Activated gamma-delta T cell treated with anti-CD3 and anti-CD28 coated beads, Interleukin-2, amount 50 U/mL, for 16 hours (primary cell): ENCODE measurements around the gene LGALS13.

ENCODE experiments used
- DNase-seq: peaks from one replicate; pipeline ENCODE4 v3.0.0-alpha.2; 2020; ENCODE audit warnings: low read depth

Gene LGALS13, protein sequence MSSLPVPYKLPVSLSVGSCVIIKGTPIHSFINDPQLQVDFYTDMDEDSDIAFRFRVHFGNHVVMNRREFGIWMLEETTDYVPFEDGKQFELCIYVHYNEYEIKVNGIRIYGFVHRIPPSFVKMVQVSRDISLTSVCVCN

GRCh38 chr19:39602224-39602623, at the start of gene LGALS13:
Gene LGALS13 (plus strand): TSS chr19:39602524. CDS start chr19:39602569, 45 bp downstream.
- DNase-seq = no peak

GRCh38 chr19:39553082-39553652, 49.2 kb upstream of the LGALS13 start:
- no peak for DNase-seq

- no peak for DNase-seq
These were observed 47.5 kb upstream of the LGALS13 start for GRCh38 chr19:39554701-39555311.

DNA sequence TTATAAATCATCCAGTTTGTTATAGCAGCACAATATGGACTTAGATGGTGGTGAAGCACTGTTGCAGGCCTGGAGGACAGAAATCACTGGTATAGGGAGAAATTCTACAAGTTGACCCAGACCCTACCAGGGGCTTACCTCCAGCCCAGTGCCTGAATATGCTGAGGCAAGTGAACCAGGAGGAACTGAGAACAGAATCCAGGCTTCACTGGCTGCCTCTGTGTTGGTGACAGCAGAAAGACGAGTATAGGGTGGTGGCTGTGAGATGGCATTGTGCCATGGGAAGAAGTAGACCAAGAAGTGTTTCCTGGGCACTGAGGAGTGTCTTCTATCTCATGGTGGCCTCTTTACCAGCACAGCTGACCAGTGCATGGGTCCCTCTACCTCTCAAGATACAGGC, 46.4 kb upstream of the LGALS13 start:
- DNase-seq = no peak

- no peak for DNase-seq
These were observed 44.3 kb upstream of the LGALS13 start for GRCh38 chr19:39557811-39558623.

DNA sequence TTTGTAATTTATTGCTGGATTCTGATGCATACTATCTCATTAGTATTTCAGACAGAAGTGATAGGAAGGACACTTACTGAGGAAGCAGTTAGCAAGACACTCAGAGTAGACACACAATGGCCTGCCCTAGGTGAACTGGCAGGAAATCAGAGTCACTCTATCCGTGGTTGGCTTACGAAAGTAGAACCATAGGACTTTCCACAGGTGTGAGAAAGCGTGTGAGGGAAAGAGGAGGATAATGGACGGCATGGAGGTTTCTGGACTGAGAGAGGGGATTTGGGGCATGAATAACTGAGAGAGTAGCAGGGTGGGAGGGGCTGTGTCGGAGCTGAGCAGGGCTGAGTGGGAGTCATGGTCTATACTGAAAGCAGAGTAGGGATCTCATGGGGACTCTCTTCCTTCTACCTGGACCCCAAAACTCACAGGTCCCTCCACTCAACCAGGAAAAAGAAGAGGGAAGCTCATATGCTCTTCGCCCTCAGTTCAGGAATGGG, 43.7 kb upstream of the LGALS13 start:
- DNase-seq = no peak

DNA sequence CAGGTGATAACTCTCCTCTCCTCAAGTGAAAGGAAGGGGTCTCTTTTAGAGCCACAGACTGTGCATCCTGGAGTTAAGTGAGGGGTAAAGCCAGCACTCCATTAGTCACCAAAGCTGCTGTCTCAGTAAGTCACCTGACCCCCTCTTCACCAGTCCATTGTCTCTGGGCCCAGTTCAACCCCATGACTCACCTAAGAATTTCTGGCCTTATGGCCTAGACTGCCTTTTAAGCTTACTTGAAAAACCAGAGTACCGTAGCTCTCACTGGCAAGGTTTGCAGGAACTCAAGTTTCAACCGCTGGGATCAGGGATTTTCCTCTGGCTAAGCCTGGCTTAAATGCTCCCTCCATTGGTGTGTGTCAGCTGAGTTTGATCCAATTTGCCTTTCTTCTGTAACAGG, 38.9 kb upstream of the LGALS13 start:
- no peak for DNase-seq

GRCh38 chr19:39566064-39566463, 36.3 kb upstream of the LGALS13 start:
- no peak for DNase-seq

DNA sequence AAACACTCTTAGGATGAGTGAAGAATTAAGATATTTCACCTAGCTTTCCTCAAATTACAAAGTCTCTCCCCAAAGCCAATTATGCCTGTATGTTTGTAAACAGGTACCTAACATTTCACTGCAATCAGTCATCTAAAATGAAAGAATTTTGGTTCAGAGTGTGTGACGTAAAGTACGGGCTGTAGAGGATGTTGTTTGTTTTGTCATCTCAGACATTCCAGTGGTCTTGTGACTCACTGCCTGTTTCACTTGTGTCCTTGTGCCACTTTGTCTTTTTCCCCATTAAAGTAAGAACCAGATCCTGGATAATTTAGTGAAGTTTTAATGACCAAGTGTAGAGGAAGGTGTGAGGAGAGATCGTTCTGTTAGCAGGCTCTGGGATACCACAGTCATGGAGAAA, 33.7 kb upstream of the LGALS13 start:
- DNase-seq = no peak

DNA sequence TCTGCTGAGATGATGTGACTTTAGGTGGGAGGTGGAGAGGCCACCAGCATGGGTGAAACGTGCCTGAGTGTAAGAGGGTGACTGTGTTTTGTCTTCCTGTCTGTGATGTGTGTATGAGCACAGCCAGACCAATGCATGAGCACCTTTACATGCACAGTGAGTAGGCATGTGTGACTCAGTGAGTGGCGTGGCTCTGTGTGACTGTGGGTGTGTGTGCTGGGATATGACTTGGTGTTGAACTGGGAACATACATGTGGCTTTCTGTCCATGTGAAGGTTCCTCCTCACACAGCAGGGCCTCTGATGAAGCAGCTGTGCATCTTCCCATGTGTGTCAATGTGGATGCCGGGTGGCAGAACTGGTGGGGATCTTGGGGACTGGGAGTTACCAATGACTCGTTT, 19.9 kb upstream of the LGALS13 start:
- no peak for DNase-seq

DNA sequence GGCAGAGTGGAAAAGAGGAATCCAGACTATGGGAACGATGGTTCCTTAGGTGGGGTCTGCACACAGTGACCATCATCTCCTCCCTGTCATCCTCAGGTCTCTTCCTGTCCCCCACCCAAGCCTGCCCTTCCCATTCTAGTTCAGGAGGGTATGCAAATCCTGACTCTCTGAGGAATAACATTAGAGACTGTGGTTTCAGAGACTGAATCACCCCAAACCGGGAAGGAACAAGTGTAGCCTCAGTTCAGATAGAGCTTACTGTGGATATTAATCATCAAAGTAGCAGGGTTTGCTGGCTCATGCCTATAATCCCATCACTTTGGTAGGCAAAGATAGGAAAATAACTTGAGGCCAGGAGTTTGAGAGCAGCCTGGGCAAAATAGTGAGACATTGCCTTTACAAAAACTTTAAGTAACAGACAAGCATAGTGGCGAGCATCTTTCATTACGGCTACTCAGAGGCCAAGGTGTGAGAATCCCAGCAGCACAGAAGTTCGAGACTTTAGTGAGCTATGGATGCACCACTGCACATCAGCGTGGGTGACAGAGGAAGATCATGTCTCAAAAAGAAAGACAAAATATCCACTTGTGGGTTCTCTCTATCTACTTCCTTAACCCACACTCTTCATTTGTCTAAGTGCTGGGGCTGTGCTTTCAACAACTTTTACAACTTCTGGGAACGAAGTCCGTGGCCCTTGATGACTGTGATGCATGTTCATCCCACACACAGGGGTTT, 19.3 kb upstream of the LGALS13 start:
- DNase-seq = no peak

DNA sequence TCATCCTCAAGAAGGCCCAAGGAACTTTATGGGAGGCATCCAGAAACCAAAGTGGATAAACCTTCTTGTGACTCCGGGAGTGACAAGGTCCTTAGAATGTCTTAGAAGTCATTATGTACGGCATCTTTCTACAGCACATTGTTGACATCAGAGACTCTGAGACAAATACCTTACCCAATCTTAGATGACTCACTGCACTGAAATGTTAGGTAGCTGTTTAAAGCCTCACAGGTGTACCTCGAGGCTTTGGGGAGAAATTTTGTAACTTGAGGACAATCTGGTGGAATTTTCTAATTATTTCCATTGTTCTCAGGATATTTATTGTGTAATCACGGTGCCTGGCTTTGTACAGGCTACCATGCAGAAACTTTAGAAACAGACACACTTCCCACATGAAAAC, 14.8 kb upstream of the LGALS13 start:
- DNase-seq = no peak

GRCh38 chr19:39588066-39588465, 14.3 kb upstream of the LGALS13 start:
- no peak for DNase-seq

DNA sequence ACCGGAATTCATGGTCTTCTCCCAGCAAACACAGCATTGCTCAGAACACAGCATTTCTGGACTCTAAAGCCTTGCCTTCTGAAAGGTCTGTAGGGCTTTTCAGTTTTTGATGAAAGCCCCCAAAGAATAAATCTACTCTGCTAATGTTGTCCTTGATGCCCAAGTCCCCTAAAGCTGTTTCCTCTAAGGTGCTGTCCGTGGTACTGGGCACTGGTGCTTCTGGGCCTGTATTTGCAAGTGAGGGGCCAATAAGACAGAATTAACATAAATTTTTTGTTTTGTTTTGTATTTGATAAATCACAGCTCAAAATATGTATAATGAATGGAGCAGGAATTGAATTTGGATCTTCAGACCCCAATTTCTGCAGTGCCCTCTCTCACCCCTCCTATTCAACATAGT, 12.1 kb upstream of the LGALS13 start:
- DNase-seq = no peak

GRCh38 chr19:39592381-39592780, 9.9 kb upstream of the LGALS13 start:
- DNase-seq = no peak

- DNase-seq = no peak
These were observed 6.4 kb upstream of the LGALS13 start for GRCh38 chr19:39595950-39596349.

DNA sequence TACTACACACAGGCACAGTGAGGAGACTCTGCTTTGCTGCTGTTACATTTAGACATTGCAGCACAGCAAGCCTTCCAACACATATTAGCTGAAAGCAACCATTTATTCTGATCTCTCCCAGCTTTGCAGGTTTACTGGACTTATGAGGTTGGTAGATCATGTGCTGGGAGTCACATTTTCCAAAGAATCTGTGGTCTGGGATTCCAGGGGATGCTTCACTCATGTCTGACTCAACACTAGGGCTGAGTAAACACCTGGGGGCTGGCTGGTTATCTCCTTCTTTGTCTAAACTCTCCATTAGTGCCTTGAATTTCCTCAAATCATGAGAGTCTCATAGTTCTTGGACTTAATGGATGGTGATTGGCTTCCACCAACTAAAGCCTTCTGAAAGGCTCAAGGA, 5.4 kb upstream of the LGALS13 start:
- no peak for DNase-seq

- DNase-seq = no peak
These were observed 3.2 kb upstream of the LGALS13 start for GRCh38 chr19:39599116-39599515.

DNA sequence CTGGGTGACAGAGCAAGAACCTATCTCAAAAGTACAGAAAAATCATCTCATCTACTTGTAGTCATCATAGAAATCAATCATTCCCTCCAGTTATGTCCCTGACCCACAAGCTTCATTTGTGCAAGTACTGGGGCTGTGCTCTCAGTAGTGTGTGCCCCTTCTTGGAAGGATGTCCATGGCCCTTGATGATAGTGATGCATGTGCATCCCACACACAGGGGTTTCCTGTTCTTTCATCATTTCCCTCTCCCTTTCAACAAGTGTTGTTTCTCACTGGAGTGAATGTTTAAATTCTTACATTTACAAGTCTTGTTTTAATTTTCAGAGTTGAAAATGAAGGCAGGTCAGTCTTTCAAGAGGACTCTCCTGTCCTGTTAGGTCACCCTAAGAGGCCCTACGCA, 1.5 kb downstream of the LGALS13 start:
- no peak for DNase-seq

DNA sequence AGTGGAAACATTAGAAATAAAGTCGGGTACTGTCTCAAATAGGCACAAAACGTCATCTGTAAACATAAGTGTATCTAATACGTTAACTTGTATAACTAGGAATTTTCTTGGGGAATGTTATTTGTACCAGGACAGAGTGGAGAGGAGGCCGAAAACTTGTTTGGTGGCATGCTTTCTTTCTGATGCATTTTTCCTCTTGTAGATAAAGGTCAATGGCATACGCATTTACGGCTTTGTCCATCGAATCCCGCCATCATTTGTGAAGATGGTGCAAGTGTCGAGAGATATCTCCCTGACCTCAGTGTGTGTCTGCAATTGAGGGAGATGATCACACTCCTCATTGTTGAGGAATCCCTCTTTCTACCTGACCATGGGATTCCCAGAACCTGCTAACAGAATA, 4.7 kb downstream of the LGALS13 start:
- no peak for DNase-seq

- no peak for DNase-seq
These were observed 5.2 kb downstream of the LGALS13 start for GRCh38 chr19:39607561-39607960.

DNA sequence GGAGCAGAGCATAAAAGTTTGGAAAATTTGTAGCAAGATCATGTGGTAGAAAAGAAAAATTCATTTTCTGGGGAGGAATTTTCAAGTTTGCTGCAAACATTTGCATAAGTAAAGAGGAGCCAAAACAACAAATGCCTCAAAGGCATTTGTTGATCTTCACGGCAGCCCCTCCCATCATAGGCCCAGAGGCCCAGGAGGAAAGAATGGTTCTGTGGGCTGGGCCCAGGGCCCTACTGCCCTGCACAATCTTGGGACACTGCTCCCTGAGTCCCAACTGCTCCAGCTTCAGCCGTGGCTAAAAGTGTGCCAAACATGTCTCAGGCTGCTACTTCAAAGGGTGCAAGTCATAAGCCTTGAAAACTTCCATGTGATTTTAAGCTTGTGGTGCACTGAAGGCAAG, 11.3 kb downstream of the LGALS13 start:
- no peak for DNase-seq
